ENCODE data around the gene CDH13.

The CDH13 gene

GRCh38 chr16:83842756-83843507 is 1216.2 kb downstream of the CDH13 start:
- no peak overlapping the region for H3K4me3 ChIP-seq (ENCODE audit: low read length)
- H3K9ac ChIP-seq (ENCODE audit: low read length), result no peak overlapping the region
- no peaks in the 10 kb centered on the region for H3K4me1 ChIP-seq (ENCODE audit: control insufficient read depth, insufficient read depth, low read length)
- H3K9me3 ChIP-seq (ENCODE audit: control insufficient read depth, low read length), result no peaks in the 10 kb centered on the region
- no peaks in the 10 kb centered on the region for H3K27me3 ChIP-seq (ENCODE audit: control insufficient read depth, insufficient read depth, low read length)
- H3K36me3 ChIP-seq (ENCODE audit: control insufficient read depth, insufficient read depth, low read length), result no peaks in the 10 kb centered on the region

GRCh38 chr16:83843657-83844056 is 1216.9 kb downstream of the CDH13 start:
- Histone ChIP-seq H3K36me3 (ENCODE audit: control insufficient read depth, insufficient read depth, low read length) (no peaks in the 10 kb centered on the region), H3K9ac (ENCODE audit: low read length) (no peak overlapping the region), H3K4me1 (ENCODE audit: control insufficient read depth, insufficient read depth, low read length) (no peaks in the 10 kb centered on the region), H3K4me3 (ENCODE audit: low read length) (no peak overlapping the region), H3K9me3 (ENCODE audit: control insufficient read depth, low read length) (no peaks in the 10 kb centered on the region), H3K27me3 (ENCODE audit: control insufficient read depth, insufficient read depth, low read length) (no peaks in the 10 kb centered on the region)

GRCh38 chr16:83845263-83845662 is 1218.5 kb downstream of the CDH13 start:
- Histone ChIP-seq H3K9me3 (ENCODE audit: control insufficient read depth, low read length) (no peaks in the 10 kb centered on the region), H3K27me3 (ENCODE audit: control insufficient read depth, insufficient read depth, low read length) (no peaks in the 10 kb centered on the region), H3K4me1 (ENCODE audit: control insufficient read depth, insufficient read depth, low read length) (no peaks in the 10 kb centered on the region), H3K9ac (ENCODE audit: low read length) (no peak overlapping the region), H3K4me3 (ENCODE audit: low read length) (no peak overlapping the region), H3K36me3 (ENCODE audit: control insufficient read depth, insufficient read depth, low read length) (no peaks in the 10 kb centered on the region)

GRCh38 chr16:83847371-83848225 is 1220.8 kb downstream of the CDH13 start:
- no peaks in the 10 kb centered on the region for H3K4me1 ChIP-seq (ENCODE audit: control insufficient read depth, insufficient read depth, low read length)
- H3K4me3 ChIP-seq (ENCODE audit: low read length), result no peak overlapping the region
- no peak overlapping the region for H3K9ac ChIP-seq (ENCODE audit: low read length)
- no peaks in the 10 kb centered on the region for H3K36me3 ChIP-seq (ENCODE audit: control insufficient read depth, insufficient read depth, low read length)
- H3K27me3 ChIP-seq (ENCODE audit: control insufficient read depth, insufficient read depth, low read length), result no peaks in the 10 kb centered on the region
- no peaks in the 10 kb centered on the region for H3K9me3 ChIP-seq (ENCODE audit: control insufficient read depth, low read length)

- Histone ChIP-seq H3K27me3 (ENCODE audit: control insufficient read depth, insufficient read depth, low read length) (peaks cover 4% of the 10 kb centered on the region), H3K4me1 (ENCODE audit: control insufficient read depth, insufficient read depth, low read length) (no peaks in the 10 kb centered on the region), H3K9me3 (ENCODE audit: control insufficient read depth, low read length) (no peaks in the 10 kb centered on the region), H3K9ac (ENCODE audit: low read length) (no peak overlapping the region), H3K4me3 (ENCODE audit: low read length) (no peak overlapping the region), H3K36me3 (ENCODE audit: control insufficient read depth, insufficient read depth, low read length) (no peaks in the 10 kb centered on the region)
Measured at GRCh38 chr16:83849421-83849820, 1222.7 kb downstream of the CDH13 start.

Measured in mucosa of stomach (tissue), 1 donor.